Measurements from ENCODE around the gene FAAP20.

- TF ChIP-seq CTCF (IDR thresholded peaks at IDR 0.05) (no peak), POLR2A (IDR thresholded peaks at IDR 0.05) (no peak)
Measured at GRCh38 chr1:2178875-2179274, 15.7 kb downstream of the FAAP20 start.

Measured in Peyer's patch (tissue), 4 donors.